Measurements from ENCODE around the gene EMID1.
"Not testable (repeated sequence)": the region's sequence is repeated elsewhere in the genome, so short reads cannot be mapped to it uniquely, and the experiment has no call there.

The EMID1 gene

DNA sequence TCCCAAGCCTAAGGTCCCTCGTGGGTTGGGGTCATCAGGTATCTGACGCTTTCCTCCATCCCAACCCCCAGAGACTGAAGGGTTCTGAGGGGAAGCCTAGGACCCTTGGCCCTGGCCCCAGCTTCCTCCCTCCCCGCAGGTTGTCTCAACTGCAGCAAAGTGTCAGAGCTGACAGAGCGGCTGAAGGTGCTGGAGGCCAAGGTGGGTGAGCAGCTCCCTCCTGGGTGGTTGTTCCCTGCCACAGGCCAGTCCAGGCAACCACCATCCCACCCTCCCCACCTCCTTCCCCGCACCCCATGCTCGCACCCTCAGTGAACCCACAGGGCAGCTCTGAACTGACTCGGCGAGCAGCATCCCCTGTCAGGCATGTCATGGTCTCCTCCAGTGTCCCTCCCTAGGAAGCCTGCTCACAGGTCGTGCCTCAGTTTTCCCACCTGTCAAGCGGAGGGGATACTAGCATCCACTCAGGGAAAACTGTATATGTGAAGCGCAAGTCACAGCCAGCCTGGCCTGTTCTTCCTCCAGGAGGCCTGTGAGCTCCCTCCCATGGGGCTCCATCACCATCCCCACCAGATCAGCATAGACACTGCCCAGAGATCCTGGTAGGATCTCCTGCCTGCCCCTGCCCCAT, 20.8 kb downstream of the EMID1 start:
- no peak for ATAC-seq (ENCODE audit: low read depth)
- Histone ChIP-seq H3K27ac (ENCODE audit: poor library complexity, severe bottlenecking) (no peak overlapping the region), H3K27me3 (ENCODE audit: insufficient read depth, poor library complexity, severe bottlenecking) (no peaks in the 10 kb centered on the region), H3K9me3 (ENCODE audit: severe bottlenecking) (no peaks in the 10 kb centered on the region), H3K4me1 (ENCODE audit: insufficient read depth, poor library complexity, severe bottlenecking) (no peaks in the 10 kb centered on the region), H3K4me3 (ENCODE audit: severe bottlenecking) (no peak overlapping the region), H3K36me3 (ENCODE audit: low read depth) (no peaks in the 10 kb centered on the region)
- no peak for DNase-seq (ENCODE audit: low spot score)
- TF ChIP-seq CTCF (IDR thresholded peaks at IDR 0.05; ENCODE audit: poor library complexity, severe bottlenecking) = no peak

- TF ChIP-seq CTCF (IDR thresholded peaks at IDR 0.05; ENCODE audit: poor library complexity, severe bottlenecking) = no peak
- DNase-seq (ENCODE audit: low spot score) (no peak), ATAC-seq (ENCODE audit: low read depth) (no peak)
- no peaks in the 10 kb centered on the region for H3K4me1 ChIP-seq (ENCODE audit: insufficient read depth, poor library complexity, severe bottlenecking)
- H3K27me3 ChIP-seq (ENCODE audit: insufficient read depth, poor library complexity, severe bottlenecking) = no peaks in the 10 kb centered on the region
- no peaks in the 10 kb centered on the region for H3K36me3 ChIP-seq (ENCODE audit: low read depth)
- no peak overlapping the region for H3K27ac ChIP-seq (ENCODE audit: poor library complexity, severe bottlenecking)
- H3K9me3 ChIP-seq (ENCODE audit: severe bottlenecking) = no peaks in the 10 kb centered on the region
- H3K4me3 ChIP-seq (ENCODE audit: severe bottlenecking) = no peak overlapping the region
Measured at GRCh38 chr22:29230972-29231875, 25.5 kb downstream of the EMID1 start.

DNA sequence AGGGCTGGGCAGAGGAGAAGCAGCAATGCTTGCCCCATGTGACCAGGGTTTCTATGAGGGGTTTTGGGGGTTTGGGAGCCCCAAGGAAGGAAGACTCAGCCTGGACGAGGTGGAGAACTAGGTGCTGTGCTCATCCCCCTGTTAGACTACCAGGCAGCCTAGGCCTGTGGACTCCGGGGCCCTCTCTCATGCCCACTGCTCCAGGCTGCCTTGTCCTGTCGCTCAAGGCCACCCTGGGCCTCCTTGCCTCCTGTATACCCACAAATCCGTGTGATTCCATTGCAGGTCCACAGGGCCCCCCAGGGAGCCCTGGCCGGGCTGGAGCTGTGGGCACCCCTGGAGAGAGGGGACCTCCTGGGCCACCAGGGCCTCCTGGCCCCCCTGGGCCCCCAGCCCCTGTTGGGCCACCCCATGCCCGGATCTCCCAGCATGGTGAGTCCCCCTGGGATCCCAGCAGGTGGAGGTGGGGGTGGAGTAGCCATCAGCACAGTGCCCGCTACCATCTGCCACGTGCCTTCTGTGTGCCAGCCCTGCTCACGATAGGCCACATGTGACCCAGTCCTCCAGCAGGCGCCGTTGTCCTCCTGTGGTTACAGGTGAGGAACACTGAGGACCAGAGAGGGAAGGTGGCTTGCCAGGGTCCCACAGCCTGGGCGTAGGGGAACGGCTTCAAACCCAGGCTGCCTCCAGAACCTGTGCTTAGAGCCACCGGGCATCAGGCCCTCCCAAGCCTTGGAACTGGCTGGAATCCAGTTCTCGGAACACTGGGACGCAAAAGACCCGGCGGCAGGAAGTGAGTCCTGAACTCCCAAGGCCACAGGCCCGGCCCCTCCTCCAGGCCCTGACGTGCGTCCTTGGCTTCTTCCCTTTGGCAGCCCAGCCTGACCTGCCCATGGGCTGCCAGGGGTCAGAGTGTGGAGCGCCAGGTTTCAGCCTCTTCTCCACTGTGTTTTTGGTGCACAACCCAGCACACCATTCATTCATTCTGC, 26.6 kb downstream of the EMID1 start:
- TF ChIP-seq CTCF (IDR thresholded peaks at IDR 0.05; ENCODE audit: poor library complexity, severe bottlenecking) = no peak
- Histone ChIP-seq H3K4me1 (ENCODE audit: insufficient read depth, poor library complexity, severe bottlenecking) (no peaks in the 10 kb centered on the region), H3K27ac (ENCODE audit: poor library complexity, severe bottlenecking) (no peak overlapping the region), H3K4me3 (ENCODE audit: severe bottlenecking) (no peak overlapping the region), H3K27me3 (ENCODE audit: insufficient read depth, poor library complexity, severe bottlenecking) (no peaks in the 10 kb centered on the region), H3K36me3 (ENCODE audit: low read depth) (no peaks in the 10 kb centered on the region), H3K9me3 (ENCODE audit: severe bottlenecking) (no peaks in the 10 kb centered on the region)
- no peak for DNase-seq (ENCODE audit: low spot score)
- no peak for ATAC-seq (ENCODE audit: low read depth)

DNA sequence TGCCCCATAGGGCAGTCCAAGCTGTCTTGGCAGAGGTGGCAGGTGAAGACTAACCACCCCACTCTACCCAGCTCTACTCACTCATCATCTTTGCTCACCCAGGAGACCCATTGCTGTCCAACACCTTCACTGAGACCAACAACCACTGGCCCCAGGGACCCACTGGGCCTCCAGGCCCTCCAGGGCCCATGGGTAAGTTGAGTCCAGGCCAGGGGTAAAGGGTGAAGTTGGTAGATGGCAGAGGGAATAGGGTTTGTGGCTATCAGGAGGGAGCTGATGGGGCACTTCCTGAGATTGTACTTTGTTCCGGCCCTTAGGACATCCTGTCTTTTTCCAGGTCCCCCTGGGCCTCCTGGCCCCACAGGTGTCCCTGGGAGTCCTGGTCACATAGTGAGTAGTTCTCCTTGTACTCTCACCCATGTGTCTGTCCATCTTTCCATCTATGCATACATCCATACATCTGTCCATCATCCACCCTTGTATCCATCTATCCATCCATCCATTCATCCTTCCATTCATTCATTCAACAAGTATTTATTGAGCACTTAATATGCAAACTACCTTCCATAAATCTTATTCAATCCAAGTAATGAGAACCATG, 27.7 kb downstream of the EMID1 start:
- H3K27me3 ChIP-seq (ENCODE audit: insufficient read depth, poor library complexity, severe bottlenecking) = no peaks in the 10 kb centered on the region
- ATAC-seq (ENCODE audit: low read depth) = no peak
- no peak overlapping the region for H3K4me3 ChIP-seq (ENCODE audit: severe bottlenecking)
- H3K9me3 ChIP-seq (ENCODE audit: severe bottlenecking) = no peaks in the 10 kb centered on the region
- no peak overlapping the region for H3K27ac ChIP-seq (ENCODE audit: poor library complexity, severe bottlenecking)
- DNase-seq (ENCODE audit: low spot score) = no peak
- H3K36me3 ChIP-seq (ENCODE audit: low read depth) = no peaks in the 10 kb centered on the region
- H3K4me1 ChIP-seq (ENCODE audit: insufficient read depth, poor library complexity, severe bottlenecking) = no peaks in the 10 kb centered on the region
- TF ChIP-seq CTCF (IDR thresholded peaks at IDR 0.05; ENCODE audit: poor library complexity, severe bottlenecking) = no peak

DNA sequence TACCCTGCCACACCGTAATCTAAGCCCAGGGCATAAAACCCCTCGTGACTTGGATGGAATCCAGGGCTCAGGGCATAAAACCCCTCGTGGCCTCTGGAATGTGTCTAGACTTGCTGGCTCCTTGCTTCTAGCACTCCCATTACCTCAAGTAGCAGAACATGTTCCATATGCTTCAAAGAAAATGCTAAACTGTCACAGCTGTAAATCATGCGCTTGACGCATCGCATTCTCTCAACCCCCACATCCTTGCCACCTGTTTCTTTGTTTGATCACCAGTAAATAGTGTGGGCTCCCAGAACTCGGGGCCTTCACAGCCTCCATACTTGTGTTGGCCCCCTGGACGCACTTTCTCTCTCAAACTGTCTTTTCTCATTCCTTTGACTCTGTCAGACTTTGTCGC, 34.8 kb downstream of the EMID1 start:
- ATAC-seq (ENCODE audit: low read depth); H3K27me3 ChIP-seq (ENCODE audit: insufficient read depth, poor library complexity, severe bottlenecking); H3K36me3 ChIP-seq (ENCODE audit: low read depth); H3K27ac ChIP-seq (ENCODE audit: poor library complexity, severe bottlenecking); DNase-seq (ENCODE audit: low spot score); H3K4me1 ChIP-seq (ENCODE audit: insufficient read depth, poor library complexity, severe bottlenecking); H3K4me3 ChIP-seq (ENCODE audit: severe bottlenecking); H3K9me3 ChIP-seq (ENCODE audit: severe bottlenecking): not testable (repeated sequence)

Measured in RWPE2 (cell line).